ENCODE results near the gene FHOD1.
A peak's percentile ranks its signal among the peaks of the same experiment; 100 is the strongest.

FHOD1 gene

GRCh38 chr16:67190041-67190440, 57.2 kb downstream of the FHOD1 start, which contains the start of gene EXOC3L1:
EXOC3L1 (minus strand) TSS chr16:67190136; CDS start chr16:67189676, 460 bp downstream.
- TF ChIP-seq CTCF (IDR thresholded peaks at IDR 0.05; ENCODE audit: borderline replicate concordance, insufficient read depth, low read depth, low read length), result no peak
- no peak within 1 kb of the TSS for H3K4me3 ChIP-seq (ENCODE audit: low read depth, low read length)

- TF ChIP-seq CTCF (IDR thresholded peaks at IDR 0.05; ENCODE audit: borderline replicate concordance, insufficient read depth, low read depth, low read length), result no peak
- no peak overlapping the region for H3K4me3 ChIP-seq (ENCODE audit: low read depth, low read length)
Observed at GRCh38 chr16:67188798-67189197, 58.5 kb downstream of the FHOD1 start.

- TF ChIP-seq CTCF (IDR thresholded peaks at IDR 0.05; ENCODE audit: borderline replicate concordance, insufficient read depth, low read depth, low read length), result no peak
- no peak overlapping the region for H3K4me3 ChIP-seq (ENCODE audit: low read depth, low read length)
Observed at GRCh38 chr16:67188323-67188722, 59.0 kb downstream of the FHOD1 start.

GRCh38 chr16:67187175-67187890, 59.9 kb downstream of the FHOD1 start:
- H3K4me3 ChIP-seq (ENCODE audit: low read depth, low read length), result no peak overlapping the region
- no peak for TF ChIP-seq CTCF (IDR thresholded peaks at IDR 0.05; ENCODE audit: borderline replicate concordance, insufficient read depth, low read depth, low read length)

GRCh38 chr16:67186550-67186950, 60.7 kb downstream of the FHOD1 start:
- H3K4me3 ChIP-seq (ENCODE audit: low read depth, low read length), result no peak overlapping the region
- no peak for TF ChIP-seq CTCF (IDR thresholded peaks at IDR 0.05; ENCODE audit: borderline replicate concordance, insufficient read depth, low read depth, low read length)

GRCh38 chr16:67185651-67186134, 61.6 kb downstream of the FHOD1 start:
- H3K4me3 ChIP-seq (ENCODE audit: low read depth, low read length), result no peak overlapping the region
- no peak for TF ChIP-seq CTCF (IDR thresholded peaks at IDR 0.05; ENCODE audit: borderline replicate concordance, insufficient read depth, low read depth, low read length)

GRCh38 chr16:67184995-67185650, 62.2 kb downstream of the FHOD1 start:
- no peak overlapping the region for H3K4me3 ChIP-seq (ENCODE audit: low read depth, low read length)
- peak; percentile 93 for TF ChIP-seq CTCF (IDR thresholded peaks at IDR 0.05; ENCODE audit: borderline replicate concordance, insufficient read depth, low read depth, low read length)

Data from GM12875 (cell line).